Nephron progenitor cell (in vitro differentiated cells): Measurements from ENCODE around the gene NIPAL3.

Experiments
- DNase-seq: peaks from one replicate; pipeline ENCODE4 v3.0.0; 2021
- H3K27ac Mint-ChIP-seq: 2 replicates; pipeline ENCODE4 v1.8.0; 2021; ENCODE audit warnings: mild to moderate bottlenecking, moderate library complexity, mixed read lengths
- H3K27me3 Mint-ChIP-seq: 2 replicates; pipeline ENCODE4 v1.8.0; 2021; ENCODE audit warnings: mild to moderate bottlenecking, low read depth, mixed read lengths; ENCODE audit not compliant: poor library complexity
- H3K36me3 Mint-ChIP-seq: 2 replicates; pipeline ENCODE4 v1.8.0; 2021; ENCODE audit warnings: low read depth, mixed read lengths
- H3K4me1 Mint-ChIP-seq: 2 replicates; pipeline ENCODE4 v1.8.0; 2021; ENCODE audit warnings: mixed read lengths
- H3K4me3 Mint-ChIP-seq: 2 replicates; pipeline ENCODE4 v1.8.0; 2021; ENCODE audit warnings: mild to moderate bottlenecking, moderate library complexity, mixed read lengths
- H3K9me3 Mint-ChIP-seq: 2 replicates; pipeline ENCODE4 v1.8.0; 2021; ENCODE audit warnings: mild to moderate bottlenecking, moderate library complexity, mixed read lengths
- TF ChIP-seq, protein P1 (sequence below): fragments of 200-600 bp; sonication (generic); IDR thresholded peaks from 2 replicates; pipeline ENCODE4 v1.5.0; 2021; ENCODE audit warnings: antibody characterized with exemption

NIPAL3 gene

DNA sequence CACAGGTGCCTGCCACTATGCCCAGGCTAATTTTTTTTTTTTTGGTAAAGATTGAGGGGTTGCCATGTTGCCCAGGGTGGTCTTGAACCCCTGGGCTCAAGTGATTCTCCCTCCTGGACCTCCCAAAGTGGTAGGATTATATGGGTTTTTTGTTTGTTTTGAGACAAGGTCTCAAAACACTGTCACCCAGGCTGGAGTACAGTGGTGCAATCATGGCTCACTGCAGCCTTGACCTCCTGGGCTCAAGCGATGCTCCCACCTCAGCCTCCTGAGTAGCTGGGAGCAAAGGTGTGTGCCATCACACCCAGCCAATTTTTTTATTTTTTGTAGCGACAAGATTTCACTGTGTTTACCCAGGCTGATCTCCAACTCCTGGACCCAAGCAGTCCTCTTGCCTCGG is 78.2 kb downstream of the NIPAL3 start:
- Mint-ChIP-seq H3K4me3 (no peak overlapping the region), H3K27ac (no peak overlapping the region), H3K9me3 (peaks cover 23% of the 10 kb centered on the region), H3K27me3 (peaks cover 23% of the 10 kb centered on the region), H3K4me1 (no peaks in the 10 kb centered on the region), H3K36me3 (no peaks in the 10 kb centered on the region)
- TF ChIP-seq, protein P1, sequence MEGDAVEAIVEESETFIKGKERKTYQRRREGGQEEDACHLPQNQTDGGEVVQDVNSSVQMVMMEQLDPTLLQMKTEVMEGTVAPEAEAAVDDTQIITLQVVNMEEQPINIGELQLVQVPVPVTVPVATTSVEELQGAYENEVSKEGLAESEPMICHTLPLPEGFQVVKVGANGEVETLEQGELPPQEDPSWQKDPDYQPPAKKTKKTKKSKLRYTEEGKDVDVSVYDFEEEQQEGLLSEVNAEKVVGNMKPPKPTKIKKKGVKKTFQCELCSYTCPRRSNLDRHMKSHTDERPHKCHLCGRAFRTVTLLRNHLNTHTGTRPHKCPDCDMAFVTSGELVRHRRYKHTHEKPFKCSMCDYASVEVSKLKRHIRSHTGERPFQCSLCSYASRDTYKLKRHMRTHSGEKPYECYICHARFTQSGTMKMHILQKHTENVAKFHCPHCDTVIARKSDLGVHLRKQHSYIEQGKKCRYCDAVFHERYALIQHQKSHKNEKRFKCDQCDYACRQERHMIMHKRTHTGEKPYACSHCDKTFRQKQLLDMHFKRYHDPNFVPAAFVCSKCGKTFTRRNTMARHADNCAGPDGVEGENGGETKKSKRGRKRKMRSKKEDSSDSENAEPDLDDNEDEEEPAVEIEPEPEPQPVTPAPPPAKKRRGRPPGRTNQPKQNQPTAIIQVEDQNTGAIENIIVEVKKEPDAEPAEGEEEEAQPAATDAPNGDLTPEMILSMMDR: no peak
- DNase-seq: no peak

DNA sequence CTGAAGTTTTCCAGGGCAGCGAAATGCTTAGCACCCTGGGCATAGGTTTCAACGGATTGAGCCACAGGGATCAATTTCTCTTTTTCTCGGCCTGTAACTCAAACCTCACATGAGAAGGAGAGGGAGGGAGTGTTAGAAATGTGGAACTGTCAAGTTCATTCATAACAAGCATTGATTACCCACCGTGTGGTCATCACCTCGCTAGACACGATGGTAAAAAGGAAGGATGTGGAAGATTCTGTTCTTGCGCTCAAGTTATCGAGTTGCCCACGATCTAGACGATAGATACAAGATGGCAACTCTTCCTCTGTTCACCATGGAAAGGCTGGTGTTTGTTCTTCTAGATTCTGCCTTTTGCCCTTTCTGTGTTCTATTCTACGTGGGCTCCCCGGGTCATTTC is 83.0 kb downstream of the NIPAL3 start:
- no peak for DNase-seq
- Mint-ChIP-seq H3K4me3 (no peak overlapping the region), H3K4me1 (peaks cover 9% of the 10 kb centered on the region), H3K9me3 (no peaks in the 10 kb centered on the region), H3K27ac (no peak overlapping the region), H3K27me3 (peaks cover 43% of the 10 kb centered on the region), H3K36me3 (no peaks in the 10 kb centered on the region)
- TF ChIP-seq, protein P1: no peak

GRCh38 chr1:24500448-24501048 is 84.9 kb downstream of the NIPAL3 start:
- H3K27me3 Mint-ChIP-seq: peaks cover 56% of the 10 kb centered on the region
- no peak overlapping the region for H3K27ac Mint-ChIP-seq
- H3K9me3 Mint-ChIP-seq: no peaks in the 10 kb centered on the region
- H3K4me3 Mint-ChIP-seq: peak overlapping the region; percentile 1
- TF ChIP-seq, protein P1: no peak
- H3K36me3 Mint-ChIP-seq: no peaks in the 10 kb centered on the region
- peaks cover 25% of the 10 kb centered on the region for H3K4me1 Mint-ChIP-seq
- DNase-seq: no peak

GRCh38 chr1:24501371-24502064 is 85.9 kb downstream of the NIPAL3 start:
- Mint-ChIP-seq H3K27ac (no peak overlapping the region), H3K4me3 (peak overlapping the region; percentile 83), H3K36me3 (no peaks in the 10 kb centered on the region), H3K4me1 (peaks cover 25% of the 10 kb centered on the region), H3K9me3 (no peaks in the 10 kb centered on the region), H3K27me3 (peaks cover 59% of the 10 kb centered on the region)
- TF ChIP-seq, protein P1: no peak
- no peak for DNase-seq

DNA sequence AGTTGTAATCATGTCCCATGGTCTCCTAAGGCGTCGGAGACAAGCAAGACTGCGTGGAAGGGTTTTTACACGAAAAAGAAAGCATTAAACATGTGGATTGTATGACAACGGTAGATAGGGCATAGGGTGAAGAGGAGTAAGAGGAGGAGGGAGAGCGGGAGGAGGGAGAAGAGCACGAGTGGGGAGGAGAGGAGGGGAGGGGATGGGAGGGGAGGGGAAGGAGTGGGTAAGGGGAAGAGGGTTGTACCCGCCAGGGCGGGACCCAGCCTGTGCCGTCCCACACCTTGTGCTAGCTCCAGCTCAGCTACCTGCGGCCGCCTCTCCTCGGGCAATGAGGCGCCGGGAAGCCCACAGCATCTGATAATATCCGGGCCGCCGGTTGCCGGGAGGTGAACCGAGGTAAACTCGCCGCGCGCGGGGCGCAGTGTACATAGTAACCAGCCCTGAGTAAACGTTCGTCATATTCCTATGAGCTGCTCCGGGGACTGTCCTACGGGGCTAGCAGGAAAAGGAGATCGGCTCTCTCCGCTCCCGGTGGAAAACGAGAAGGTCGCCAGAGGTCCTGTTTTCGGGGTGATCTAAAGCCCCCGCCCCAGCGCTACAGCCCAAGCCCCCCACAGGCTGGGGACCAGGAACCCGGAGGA is 86.6 kb downstream of the NIPAL3 start:
- DNase-seq: peak; percentile 54
- peak overlapping the region; percentile 83 for H3K4me3 Mint-ChIP-seq
- H3K4me1 Mint-ChIP-seq: peaks cover 25% of the 10 kb centered on the region
- H3K27me3 Mint-ChIP-seq: peaks cover 59% of the 10 kb centered on the region
- no peaks in the 10 kb centered on the region for H3K9me3 Mint-ChIP-seq
- H3K36me3 Mint-ChIP-seq: no peaks in the 10 kb centered on the region
- H3K27ac Mint-ChIP-seq: no peak overlapping the region
- TF ChIP-seq, protein P1: no peak
